ENCODE results near the gene CXXC5.

CXXC5 gene

DNA sequence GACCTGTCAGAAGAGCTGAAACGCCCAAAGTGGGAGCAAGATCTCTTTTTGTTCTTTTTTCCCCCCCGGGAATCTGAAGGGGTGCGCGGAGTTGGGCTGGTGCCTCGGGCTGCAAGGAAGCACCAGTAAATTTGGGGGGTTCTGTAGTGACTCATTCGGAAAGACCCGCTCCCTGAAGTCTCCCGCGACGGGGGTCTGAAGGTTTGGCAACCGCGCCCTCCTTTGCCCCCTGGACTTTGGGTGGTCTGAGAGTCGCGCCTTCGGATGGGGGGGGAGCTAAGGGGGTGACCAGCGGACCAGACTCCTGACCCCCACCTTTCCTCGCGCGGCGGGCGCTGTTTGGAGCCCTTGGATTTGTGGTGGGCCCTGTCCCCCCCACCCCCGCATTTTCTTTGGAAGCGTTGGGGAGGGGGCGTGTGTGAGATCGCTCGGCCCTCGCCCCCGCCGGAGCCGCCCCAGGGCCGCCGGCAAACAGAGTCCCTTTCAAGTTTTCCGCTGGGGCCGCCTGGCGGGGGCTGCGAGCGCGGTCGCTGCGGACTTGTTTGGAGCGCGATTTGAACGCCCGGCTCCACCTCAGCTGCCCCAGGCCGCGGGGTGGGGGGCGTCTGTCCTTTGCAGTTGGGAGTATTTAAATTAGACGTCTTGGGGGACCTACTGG, 2.0 kb downstream of the CXXC5 start:
- CTCF ChIA-PET, result interaction anchor here (0.6 to 4.4 kb wide), 6 partner anchors 14 to 226 kb away, joined by 3 to 27 read pairs (median 4); no protein-coding TSS in a partner anchor
- TF ChIP-seq, protein P1, sequence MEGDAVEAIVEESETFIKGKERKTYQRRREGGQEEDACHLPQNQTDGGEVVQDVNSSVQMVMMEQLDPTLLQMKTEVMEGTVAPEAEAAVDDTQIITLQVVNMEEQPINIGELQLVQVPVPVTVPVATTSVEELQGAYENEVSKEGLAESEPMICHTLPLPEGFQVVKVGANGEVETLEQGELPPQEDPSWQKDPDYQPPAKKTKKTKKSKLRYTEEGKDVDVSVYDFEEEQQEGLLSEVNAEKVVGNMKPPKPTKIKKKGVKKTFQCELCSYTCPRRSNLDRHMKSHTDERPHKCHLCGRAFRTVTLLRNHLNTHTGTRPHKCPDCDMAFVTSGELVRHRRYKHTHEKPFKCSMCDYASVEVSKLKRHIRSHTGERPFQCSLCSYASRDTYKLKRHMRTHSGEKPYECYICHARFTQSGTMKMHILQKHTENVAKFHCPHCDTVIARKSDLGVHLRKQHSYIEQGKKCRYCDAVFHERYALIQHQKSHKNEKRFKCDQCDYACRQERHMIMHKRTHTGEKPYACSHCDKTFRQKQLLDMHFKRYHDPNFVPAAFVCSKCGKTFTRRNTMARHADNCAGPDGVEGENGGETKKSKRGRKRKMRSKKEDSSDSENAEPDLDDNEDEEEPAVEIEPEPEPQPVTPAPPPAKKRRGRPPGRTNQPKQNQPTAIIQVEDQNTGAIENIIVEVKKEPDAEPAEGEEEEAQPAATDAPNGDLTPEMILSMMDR (conservative IDR thresholded peaks at IDR 0.05; ENCODE audit: low read depth), result no peak
- H3K27ac ChIP-seq, result no peak overlapping the region
- no peak for DNase-seq (ENCODE audit: low spot score)
- POLR2A ChIA-PET (ENCODE audit: low non-redundant PET), result interaction anchor here (0.5 kb wide), 1 partner anchor 18 kb away, joined by 4 read pairs; no protein-coding TSS in a partner anchor

- POLR2A ChIA-PET (ENCODE audit: low non-redundant PET), result interaction anchor here (0.5 kb wide), 1 partner anchor 18 kb away, joined by 4 read pairs; no protein-coding TSS in a partner anchor
- TF ChIP-seq, protein P1 (conservative IDR thresholded peaks at IDR 0.05; ENCODE audit: low read depth), result no peak
- CTCF ChIA-PET, result interaction anchor here (0.6 to 4.4 kb wide), 4 partner anchors 15 to 115 kb away, joined by 4 to 27 read pairs (median 10); no protein-coding TSS in a partner anchor
- no peak overlapping the region for H3K27ac ChIP-seq
- DNase-seq (ENCODE audit: low spot score), result no peak
Observed at GRCh38 chr5:139650689-139651042, 2.5 kb downstream of the CXXC5 start.

DNA sequence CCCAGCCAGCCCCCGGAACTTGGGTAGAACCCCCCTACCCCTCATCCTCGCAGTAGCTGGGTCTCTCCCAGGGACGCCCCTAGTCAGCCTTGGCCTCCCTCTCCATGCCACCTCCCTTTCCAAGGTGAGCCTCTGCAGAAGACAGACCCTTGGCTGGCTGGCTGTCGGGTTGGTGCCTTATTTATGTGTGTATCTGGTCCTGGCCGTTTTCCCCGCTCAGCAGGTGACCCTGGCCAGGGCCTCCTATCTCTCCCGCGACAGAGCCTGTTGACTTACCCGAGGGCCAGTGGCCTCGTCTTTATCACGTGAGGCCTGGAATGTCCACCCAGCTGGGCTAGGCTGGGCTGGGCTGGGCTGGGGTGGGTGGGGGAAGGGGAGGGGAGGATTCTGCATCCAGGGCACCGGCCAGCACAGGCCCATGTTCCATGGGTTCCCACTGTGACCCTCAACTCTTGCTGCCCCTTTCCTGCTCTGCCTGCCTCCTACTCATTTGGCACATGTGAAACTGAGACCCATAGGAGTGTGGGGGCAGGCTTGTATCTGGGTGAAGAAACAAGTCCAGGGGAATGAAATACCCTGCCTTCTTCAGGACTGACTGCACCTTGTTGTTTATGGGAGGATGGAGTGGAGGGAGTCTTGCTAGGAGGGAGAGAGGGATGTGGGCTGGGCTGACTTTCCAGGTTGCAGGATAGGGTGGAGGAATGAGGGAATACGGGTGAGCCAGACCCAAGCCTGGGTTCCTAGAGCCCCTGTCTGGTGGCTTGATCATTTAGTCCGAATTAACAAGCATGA, 3.1 kb downstream of the CXXC5 start:
- CTCF ChIA-PET, result interaction anchor here (0.6 to 4.4 kb wide), 4 partner anchors 18 to 1459 kb away, joined by 4 to 27 read pairs (median 9); no protein-coding TSS in a partner anchor
- POLR2A ChIA-PET (ENCODE audit: low non-redundant PET), result interaction anchor here (1.2 kb wide), 1 partner anchor 12 kb away, joined by 5 read pairs; no protein-coding TSS in a partner anchor
- TF ChIP-seq, protein P1 (conservative IDR thresholded peaks at IDR 0.05; ENCODE audit: low read depth), result no peak
- no peak for DNase-seq (ENCODE audit: low spot score)
- H3K27ac ChIP-seq, result peak overlapping the region; percentile 25; the same call in 1 of the 2 replicates

DNA sequence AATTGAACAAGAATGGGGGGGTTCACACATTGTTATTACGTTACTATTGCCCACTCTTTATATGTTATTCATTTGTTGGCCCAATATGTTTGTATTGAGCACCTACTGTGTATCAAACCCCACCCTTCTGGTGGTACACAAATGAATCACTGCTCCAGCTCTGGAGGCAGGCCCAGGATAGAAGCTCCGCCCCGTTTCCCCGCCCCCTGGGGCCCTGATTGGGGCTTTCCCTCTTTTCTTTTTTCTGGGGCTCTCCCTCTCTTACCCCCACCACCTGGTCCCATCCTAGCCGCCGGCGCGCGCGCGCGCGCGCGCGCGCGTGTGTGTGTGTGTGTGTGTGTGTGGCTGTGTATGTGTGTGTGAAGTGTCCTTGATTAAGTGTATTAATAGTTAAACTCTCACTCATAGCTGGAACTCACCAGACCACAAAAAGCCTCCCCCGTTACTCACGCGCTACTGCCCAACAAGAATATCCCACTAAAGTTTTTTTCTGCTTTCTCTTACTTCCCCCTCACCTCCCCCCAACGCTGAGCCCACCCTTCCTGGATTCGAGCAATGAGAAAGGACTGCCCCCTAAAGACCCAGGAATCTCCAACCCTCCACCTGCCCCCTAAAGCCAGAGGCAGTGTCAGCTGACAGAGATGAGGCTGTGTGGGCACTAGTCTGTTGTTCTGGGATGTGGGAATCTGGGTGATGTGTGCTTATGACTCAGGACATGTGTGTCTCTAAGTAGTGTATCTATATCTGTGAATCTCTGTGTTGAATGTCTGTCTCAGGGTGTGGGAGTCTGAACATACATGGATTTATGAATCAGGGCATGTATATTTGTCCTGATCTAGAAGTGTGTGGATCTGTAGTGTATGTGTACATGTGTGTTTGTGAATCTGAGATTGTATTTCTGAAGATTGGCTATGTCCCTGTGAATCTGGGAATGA, 4.0 kb downstream of the CXXC5 start:
- H3K27ac ChIP-seq, result peak overlapping the region; percentile 25; the same call in 1 of the 2 replicates
- peak; percentile 94 for DNase-seq (ENCODE audit: low spot score)
- ChIA-PET POLR2A (ENCODE audit: low non-redundant PET) (interaction anchor here (0.6 to 1.2 kb wide), 2 partner anchors 12 to 24 kb away, joined by 5 to 7 read pairs; no protein-coding TSS in a partner anchor), CTCF (interaction anchor here (0.8 to 4.4 kb wide), 4 partner anchors 19 to 1460 kb away, joined by 5 to 27 read pairs (median 11); no protein-coding TSS in a partner anchor)
- TF ChIP-seq, protein P1 (conservative IDR thresholded peaks at IDR 0.05; ENCODE audit: low read depth), result no peak

DNA sequence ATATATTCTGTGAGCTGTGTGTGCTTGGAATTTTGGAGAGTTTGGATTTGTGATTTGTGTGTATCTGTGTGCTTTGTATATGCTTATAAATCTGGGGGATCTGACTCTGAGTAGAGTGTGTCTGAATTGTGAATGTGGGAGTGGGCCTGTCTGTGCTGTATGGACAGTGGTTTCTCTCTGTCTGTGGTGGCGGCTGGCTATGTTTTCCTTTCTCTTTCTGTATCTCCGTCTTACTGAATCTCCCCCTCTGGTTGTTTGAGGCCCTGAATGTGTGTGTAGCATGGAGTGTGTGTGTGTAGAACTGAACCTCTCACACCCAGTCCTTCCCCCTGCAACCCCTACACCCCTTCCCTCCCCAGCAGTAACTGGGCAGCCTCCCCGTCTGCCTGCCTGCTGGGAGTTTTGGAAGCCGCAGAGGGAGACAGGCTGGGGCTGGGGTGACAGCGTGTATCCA, 4.7 kb downstream of the CXXC5 start:
- no peak for DNase-seq (ENCODE audit: low spot score)
- CTCF ChIA-PET, result interaction anchor here (1.9 kb wide), 1 partner anchor 113 kb away, joined by 9 read pairs; no protein-coding TSS in a partner anchor
- 0 out of 2 replicates have a peak overlapping the region, but pooled peaks have one; percentile 2 for H3K27ac ChIP-seq
- TF ChIP-seq, protein P1 (conservative IDR thresholded peaks at IDR 0.05; ENCODE audit: low read depth), result no peak
- POLR2A ChIA-PET (ENCODE audit: low non-redundant PET), result no interaction called here
